ENCODE results near the gene SLC2A9. TPM values are rescaled to one million over a fixed set of nuclear protein-coding genes. Genes with fewer than 3 reads are reported as not detected.

SLC2A9 gene
- 0.86 and 1.3 TPM in 2 replicates for total RNA-seq

DNA sequence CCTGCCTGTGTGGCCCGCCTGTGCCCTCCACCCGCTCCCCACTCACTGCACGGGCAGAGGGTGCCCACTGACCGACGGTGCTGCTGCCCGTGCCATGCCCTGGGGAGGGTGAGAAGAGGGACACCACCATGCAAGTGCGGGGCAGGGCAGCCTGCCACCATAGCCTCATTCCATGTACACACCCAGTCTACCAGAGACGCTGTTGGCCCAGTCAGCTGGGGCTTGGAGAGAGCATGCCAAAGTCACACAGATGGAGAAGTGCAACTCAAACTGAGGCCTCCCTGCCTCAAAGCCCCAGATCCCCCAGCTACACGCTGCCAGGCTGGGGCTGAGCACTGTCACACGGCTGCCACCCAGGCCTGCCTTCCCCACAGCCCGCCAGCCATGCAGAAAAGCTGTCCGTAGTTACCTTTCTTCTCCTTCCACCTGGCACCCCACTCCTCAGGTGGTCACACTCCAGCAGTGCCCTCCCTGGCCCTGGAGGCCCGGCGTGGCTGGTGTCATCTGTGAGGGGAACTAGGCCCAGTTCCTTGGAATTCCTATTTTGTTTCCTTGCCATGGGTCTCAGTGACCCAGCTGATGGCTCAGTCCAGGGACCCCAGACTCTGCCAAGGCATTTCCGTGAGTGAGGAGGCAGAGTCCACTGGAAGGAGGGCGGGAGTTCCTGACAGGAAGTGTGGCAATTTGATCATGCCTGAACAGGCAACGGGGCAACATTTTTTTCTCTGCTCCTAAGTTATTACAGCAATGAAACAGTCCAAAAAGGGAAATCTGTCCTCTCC, at the start of gene SLC2A9:
Gene SLC2A9, minus strand, starts transcription at position 627 of the 782 bp plus-strand sequence. Its CDS starts 68 bp downstream, at position 559.

DNA sequence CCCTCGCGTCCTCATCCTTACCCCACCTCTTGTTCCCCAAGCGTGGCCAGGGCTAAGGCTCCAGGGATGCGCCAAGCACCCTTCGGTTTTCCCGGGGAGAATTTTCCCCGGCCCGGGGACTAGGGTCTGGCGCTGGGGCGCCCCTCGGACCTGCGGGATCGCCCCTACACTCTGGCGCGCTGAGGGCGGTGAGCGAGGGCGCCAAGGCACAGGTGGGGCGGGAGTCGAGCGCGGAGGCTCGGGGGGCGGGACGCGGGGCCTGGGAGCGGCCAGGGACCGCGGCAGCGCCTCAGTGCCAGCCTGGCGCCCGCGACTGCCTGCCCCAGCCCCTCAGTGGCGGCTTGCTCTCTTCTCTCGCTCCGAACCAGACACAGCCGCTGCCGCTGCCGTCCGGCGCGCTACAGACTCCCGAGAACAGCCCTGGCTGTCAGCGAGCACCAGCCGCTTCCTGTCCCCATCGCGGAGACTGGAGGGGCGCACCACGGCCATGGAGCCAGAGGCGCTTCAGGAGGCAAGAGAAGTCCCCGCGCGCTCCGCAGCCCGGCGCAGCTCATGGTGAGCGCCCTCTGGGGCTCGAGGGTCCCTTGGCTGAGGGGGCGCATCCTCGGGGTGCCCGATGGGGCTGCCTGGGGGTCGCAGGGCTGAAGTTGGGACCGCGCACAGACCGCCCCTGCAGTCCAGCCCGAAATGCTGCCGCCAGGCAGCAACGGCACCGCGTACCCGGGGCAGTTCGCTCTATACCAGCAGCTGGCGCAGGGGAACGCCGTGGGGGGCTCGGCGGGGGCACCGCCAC, 239.8 kb downstream of the SLC2A9 start, which contains the start of gene DRD5:
Gene DRD5, plus strand, starts transcription at position 292 of the 793 bp plus-strand sequence. Its CDS starts 396 bp downstream, at position 688.

Small RNA genes lying within 50 kb of the gene (small RNA-seq; reads per million reads assigned to genes)
- not detected for gene RNA5SP154

Other genes with a start within 250 kb of the SLC2A9 start
- gene DRD5, start 239.9 kb downstream of the SLC2A9 start, total RNA-seq = not detected in 2 replicates
- 447 and 469 TPM in 2 replicates for gene WDR1, start 95.3 kb upstream of the SLC2A9 start, total RNA-seq